8988T (cell line): ENCODE results near the gene HEPHL1.

ENCODE experiments used
- DNase-seq: peaks from one replicate; pipeline ENCODE4 v3.0.0; 2011

Gene HEPHL1

DNA sequence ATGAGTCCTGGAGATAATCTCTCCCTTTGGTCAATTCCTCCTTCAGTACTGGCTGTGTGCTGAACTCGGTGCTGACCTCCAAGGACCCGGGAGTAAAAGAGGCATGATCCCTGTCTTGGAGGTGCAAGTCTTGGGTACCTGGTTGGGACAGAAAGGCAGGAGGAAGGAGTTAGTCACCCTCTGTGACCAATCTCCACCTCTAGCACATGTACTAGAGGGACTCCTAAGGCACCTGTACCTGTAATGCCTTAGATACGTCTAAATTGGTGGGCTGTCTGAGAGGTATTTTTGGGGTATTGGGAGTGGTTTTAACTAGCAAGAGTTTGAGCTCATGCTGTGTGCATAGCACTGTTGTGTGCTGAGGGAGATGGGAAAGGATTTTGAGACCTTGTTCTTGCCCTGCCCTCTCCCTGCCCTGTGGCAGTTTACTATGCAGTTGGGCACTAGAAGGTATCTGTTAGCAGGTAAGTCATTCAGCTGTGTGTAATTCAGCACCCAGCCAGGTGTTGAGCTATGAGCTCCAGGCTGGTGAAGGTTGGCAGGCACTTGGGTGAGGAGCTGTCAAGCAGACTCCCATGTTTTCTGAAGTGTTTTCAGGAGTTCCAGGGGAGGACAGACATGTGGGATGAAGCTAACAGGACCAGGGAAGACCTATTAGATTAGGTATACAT, 110.0 kb downstream of the HEPHL1 start:
- no peak for DNase-seq

DNA sequence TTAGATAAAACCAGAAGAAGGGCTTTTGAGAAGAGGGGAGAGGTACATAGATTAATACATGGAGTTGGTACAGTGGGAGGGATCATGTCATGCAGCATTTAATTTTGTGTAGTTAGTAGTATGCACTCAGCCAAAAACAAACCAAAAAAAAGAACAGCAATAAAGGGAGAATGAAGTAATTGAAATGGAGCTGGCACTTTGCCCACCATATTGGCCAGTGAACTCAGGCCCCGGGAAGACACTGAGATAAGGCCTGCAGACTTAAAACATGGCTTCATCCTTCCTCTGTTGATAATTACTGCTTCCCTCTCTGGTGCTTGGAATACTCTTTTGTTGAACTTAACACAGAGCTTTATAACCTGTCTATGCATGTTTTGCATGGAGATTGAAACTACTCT, 110.6 kb downstream of the HEPHL1 start:
- DNase-seq = no peak

DNA sequence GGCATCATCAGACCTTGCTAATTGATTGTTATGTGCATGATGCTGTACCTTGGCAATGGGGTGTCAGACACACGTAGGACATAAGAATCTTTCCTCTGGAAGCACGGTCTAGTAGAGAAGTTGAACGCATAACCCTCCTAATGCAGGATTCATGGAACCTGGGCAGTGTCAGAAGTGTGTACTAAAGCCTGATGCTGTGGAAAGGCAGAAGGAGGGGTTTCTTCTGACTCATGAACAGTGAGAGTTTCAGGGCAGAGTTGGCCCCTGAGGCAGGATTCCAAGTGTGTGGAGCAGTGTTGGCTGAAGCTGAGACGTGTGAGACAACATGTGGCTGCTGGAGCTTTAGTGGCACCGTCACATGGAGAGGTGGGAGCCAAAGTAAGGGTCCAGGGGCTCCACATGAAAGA, 111.0 kb downstream of the HEPHL1 start:
- no peak for DNase-seq

DNA sequence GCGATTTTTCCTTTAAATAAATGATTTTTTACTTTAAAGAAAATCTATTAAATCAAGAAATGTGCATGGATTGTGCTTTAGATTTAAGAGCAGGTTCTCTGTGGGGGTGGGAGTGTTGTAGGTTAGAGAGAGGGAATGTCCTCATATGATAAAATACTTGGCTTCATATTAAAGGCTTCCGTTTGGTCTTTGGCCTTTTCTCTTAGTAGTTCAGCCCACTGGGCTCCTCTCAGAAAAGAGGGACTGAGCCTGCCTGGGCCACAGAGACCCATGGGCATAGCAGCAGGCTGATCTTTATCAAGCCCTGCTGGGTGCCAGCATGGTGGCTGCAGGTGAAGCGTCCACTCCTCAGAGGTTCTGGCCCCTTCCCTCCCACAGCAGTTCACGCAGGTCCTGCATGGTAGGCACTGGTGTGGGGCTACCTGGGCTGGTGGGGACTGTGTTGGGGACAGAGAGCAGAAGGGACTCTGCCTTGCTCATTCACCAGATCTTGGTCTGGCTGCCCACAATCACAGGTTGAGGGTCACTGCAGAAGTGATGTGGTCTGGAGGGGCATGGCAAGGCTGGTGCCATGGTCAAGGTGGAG, 111.8 kb downstream of the HEPHL1 start:
- no peak for DNase-seq

DNA sequence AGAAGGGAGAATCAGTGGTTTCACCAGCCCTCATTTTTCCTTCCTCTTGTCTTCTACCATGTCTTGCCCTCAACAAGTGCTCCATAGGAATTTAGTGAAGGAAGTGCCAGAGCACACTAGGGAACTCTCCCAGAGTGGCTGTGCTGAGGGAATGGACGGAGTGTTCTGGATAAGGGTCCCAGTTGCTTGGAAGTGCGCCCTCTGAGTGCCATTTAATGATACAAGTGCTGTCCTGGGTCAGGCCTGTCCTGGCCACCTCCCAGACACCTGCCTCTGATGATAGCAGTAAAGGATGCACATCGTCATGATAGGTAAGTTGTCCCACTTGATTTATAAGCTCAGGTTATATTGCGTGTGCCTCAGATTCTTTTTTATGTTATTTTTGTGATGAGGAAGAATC, 112.6 kb downstream of the HEPHL1 start:
- DNase-seq = no peak

DNA sequence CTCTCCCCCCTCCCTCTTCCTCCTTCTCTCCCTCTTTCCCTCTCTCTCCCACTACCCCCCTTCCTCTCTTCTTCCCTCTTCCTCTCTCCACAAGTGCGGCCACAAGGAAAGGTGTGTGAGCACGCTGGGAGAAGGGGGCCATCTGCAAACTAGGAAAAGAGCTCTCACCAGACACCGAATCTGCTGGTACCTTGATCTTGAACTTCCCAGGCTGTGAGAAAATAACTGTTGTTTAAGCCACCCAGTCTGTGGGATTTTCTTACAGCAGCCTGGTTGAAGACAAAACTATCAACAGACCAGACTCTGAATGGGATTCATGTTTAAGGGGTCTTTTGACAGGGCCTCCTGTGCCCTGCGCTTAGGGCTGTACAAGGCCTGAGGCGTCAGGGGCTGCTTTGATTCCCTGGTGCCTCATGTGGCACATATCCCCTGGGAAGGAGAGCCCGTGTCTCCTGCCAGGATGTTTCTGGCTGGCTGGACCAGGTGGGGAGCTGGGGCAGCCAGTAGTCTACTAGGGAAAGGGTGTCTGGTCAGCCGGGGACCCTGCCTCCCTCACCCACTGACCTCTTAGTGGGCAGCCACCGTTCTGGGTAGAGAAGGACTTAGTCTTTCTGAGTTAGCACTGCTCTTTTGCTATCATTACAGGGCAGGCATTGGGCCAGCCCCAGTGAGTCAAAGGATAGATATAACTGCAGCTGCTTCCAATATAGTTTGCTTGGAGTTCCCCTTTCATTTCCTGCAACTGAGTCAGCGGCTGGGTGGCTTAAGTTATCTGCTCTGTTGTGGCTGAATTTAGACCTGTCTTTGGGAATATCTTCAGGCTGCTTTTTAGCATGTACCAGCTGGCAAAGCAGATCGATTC, 113.7 kb downstream of the HEPHL1 start:
- DNase-seq = no peak

DNA sequence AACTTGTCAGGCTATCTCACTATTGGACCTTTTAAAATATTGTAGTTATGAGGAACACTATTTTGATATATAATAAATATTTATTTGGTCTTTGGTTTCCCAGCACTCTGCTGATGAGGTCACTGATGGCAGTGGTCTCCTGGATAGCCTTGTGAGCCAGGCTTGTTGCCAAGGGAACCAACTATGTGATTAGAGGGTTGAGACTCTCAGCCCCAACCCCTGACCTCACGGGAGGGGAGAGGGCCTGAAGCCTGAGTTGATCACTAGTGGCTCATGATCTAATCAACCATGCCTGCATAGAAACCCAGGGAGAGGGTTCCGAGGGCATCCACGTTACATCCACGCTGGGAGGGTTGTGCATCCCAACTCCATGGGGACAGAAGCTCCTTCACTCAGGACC, 118.3 kb downstream of the HEPHL1 start:
- DNase-seq = no peak

DNA sequence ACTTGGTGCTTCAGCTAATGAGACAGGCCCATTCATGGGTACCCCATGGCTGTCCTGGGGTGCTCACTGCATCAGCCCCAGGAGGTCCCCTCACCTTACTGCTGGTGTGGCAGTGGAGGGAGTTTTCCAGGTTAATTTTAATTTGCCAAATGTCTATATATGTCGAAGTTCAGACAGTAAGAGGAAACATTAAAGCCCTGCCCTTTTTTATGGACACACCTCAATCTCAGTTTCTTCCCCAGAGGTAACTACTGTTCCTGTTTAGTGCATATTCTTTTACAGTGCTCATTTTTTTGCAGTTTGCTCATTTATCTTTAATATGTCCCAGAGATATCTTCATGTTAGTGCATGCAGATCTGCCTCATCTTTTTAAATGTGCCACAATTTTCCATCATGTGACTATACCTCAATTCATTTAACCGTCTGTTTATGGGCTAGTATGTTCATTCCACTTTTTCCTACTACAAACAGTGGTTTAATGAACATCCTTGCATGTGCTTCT, 119.1 kb downstream of the HEPHL1 start:
- DNase-seq = no peak

DNA sequence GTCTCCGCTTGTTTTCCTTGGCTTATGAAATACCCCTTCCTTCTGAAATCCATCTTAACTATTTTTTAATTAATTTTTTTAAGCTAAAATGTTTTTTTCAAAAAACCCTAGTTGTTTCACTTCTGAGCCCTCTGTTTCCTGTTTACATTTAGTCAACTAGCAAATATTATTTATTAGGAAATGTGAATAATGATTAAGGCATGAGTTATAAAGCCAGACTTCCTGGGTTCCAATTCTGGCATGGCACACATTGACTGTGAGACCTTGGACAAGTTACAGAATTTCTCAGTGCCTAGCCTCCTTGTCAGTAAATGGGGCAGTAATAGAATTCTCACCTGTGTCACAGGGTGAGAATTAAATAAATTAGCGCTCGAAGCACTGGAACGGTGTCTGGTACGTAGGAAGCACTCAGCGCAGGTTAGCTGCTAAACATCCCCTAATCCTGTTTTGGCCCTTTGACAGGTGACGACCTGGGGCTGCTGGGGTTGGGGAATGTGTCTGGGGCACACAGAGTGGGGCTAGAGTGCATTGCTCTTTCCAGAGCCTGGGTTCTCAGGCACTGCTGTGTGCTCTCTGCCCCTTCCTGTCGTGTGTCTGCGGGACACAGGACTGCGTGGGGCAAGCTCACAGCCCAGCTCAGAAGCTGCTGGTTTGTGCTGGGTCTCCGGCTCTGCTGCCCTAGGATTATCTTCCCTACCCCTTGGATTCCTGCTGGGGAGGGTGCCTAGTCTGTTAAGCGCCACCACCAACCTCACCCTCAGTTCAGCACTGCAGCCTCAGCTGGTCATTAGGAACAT, 120.6 kb downstream of the HEPHL1 start:
- DNase-seq = no peak

DNA sequence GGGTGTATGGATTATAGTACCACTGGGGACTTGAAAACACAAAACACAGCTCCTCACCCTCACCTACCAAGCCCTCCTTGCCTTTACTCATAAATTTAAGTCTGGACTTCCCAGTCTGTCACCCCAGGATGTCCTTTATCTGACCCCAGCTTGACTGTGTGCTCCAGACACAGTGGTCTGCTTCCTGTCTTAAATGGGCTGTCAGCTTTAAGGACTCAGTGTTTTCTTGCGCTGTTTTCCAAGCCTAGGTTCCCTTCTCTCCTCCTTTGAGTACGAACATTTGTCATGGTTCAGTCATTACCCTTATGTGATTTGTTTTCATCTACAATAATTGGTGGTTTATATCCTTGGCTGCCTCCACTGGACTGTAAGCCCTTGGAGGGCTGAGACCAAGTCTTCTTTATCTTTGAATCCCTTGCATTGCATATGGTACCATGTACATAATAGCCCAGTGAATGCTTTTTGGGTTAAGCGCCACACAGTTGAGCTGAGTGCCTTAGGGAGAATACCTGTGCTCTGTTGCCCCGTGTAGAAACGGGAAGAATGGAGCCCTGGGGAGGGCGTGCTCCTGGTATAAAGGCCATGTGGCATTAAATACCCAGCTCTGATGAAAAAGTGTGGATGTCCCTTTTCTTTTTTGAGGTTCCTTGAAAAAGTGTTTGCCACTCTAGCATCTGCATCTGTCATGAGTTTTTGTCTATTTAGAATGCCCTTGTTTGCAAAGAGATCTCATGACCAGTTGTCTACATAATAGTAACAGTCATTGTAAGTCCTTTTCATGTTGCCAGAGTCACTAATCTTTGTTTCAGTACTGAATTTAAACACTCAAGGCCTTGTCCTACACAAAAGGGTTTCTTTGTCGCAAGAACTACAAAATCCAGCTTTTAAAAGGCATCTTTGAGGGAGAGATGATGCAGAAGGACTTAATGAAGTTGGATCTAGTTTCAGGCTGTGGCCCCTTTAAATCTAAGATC, 121.4 kb downstream of the HEPHL1 start:
- DNase-seq = no peak

DNA sequence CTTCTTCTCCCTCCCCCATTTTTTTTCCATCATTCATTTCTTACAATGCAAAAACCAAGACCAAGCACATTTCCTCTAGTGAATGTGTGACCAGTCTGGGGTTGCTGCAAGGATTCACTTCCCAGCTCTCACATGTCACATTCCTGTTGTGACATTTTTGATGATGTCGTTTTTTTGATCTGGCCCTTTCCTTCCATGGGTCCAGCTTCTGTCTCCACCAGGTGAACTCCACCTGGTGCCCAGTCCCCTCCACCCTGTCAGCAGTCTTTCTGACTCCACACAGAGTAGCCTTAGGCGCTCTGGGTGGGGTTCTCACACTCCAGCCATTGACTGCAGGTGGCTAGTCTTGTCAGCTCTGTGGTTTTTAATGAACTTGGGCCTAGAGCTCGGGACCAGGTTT, 123.1 kb downstream of the HEPHL1 start:
- DNase-seq = no peak

DNA sequence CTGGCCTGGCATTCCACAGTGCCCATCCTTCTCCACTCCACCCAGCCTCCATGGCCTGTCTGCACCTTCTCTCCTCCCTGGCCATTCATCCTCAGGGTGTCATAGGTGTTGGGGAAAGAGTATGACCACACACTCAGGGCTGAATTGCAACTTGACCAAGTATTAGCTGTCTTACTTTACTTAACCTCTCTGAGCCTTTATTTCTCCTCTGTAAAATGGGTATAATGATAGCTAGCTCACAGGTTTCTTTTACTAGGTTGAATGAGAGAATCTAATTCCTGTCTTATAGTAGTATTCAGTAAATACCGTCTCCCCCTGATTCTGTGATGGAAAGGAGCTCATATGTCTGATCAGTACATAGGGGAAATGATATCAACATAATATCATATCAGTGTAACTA, 123.5 kb downstream of the HEPHL1 start:
- no peak for DNase-seq

DNA sequence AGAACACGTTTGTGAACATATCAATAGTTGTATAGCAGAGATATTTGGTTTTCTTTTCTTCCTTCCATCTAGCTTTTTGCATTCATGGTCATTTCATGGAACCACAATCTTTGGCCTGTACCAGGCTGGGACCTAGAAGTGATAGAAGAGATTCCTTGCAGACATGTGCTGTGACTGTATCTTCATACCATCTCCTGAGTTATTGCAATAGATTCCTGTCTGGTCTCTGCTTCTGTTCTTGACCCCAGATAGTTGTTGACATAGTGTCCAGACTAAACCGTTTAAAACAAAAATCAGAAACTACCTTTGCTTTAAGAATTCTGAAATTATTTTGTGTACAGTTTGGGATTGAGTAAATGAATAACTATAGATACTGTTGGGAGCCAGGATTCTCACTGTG, 124.3 kb downstream of the HEPHL1 start:
- no peak for DNase-seq

DNA sequence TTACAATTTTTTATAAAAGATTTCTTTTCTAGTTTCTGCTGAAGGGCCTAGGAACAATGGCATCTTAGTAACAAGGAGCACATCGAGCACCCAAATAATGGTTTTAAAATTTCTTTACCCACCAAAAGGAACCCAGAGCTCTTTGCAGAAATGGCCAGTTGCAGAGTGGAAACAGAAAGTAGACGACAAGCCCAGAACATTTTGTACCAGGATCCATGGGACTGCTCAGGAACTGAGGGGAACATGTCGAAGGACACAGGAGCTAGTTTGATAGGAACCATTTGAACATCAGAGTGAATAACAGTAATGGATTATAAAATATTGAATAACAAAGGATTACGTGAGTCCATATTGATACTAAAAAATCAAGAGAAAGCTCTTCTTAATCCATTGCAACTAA, 124.8 kb downstream of the HEPHL1 start:
- no peak for DNase-seq

DNA sequence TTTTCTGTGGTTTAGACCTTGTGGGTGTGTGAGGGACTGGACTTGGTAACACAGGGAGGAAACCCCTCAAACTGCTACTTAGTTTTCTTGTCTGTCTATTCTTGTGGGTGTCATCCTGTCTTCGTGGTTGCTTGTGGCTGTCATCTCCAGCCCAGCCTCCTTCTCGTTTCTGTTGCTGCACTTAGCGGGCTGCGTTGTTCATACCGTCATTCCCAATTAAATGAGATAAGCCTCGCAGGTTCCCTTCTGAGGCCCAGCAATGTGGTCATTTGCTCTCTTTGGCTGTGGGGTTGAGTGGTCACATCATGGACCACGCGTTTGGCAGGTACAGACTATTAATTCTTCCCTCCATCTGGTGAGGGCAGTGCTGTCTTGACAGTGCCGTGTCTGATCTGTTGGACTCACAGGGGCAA, 126.3 kb downstream of the HEPHL1 start:
- DNase-seq = no peak

DNA sequence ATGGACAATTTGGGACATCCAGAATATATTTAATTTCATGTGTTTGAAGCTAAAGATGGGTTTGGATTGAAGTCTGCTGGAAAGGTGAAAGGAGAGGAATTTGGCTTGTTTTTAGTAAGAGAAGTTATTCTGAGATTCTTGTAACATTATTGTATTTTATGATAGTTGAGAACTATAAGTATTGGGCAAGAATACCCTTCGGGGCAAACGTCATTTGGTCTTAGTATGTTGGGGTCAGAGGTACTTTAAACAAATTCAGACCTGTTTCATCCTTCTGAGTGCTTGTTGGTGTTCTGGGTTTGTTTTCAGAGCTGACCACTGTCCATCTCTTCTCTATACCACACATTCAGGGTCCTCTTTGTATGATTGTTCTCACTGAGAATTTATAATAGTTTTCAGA, 127.0 kb downstream of the HEPHL1 start:
- DNase-seq = no peak

DNA sequence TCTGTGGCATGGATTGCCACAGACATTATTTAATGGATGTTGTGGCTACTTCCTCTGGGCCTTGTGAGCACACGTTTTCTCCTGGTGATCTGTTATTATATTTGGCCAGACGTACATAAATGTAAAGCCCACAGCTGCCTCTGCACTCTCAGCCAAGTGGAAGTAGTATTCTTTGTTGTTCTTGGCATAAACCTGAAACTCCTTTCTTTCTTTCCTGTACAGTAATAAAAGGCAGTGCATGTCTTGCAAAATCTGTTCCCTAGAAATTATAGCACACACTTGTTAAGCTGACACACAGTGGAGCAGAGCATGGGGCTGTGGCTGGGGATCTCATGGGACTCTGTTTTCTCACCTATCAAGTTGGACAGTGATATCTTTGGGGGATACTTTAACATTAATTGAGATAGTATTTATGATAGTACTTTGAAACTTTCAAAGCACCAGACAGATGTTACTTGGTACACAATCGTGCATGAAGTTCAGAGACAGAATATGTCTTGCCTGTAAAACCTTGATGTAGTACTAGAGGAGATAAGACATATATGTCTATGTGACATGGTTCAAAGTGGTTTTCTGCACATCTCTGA, 128.4 kb downstream of the HEPHL1 start:
- DNase-seq = no peak

DNA sequence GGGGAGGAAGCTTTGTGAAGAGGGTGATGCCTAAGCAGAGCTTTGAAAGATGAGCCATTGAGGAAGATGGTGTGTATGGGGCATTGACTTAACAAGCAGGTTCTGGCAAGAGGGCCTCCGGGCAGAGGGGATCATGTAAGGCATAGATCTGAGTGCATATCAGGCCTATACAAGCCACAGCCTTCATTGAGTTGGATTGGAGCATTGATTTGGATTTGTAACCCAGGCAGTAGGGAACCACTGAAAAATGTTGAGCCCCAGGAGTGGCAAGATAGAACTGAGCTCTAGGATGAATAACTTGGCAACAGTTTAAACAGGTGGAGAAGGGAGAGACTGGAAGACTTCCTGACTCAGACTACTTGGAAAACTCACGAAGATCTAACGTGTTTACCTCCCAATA, 128.9 kb downstream of the HEPHL1 start:
- no peak for DNase-seq

DNA sequence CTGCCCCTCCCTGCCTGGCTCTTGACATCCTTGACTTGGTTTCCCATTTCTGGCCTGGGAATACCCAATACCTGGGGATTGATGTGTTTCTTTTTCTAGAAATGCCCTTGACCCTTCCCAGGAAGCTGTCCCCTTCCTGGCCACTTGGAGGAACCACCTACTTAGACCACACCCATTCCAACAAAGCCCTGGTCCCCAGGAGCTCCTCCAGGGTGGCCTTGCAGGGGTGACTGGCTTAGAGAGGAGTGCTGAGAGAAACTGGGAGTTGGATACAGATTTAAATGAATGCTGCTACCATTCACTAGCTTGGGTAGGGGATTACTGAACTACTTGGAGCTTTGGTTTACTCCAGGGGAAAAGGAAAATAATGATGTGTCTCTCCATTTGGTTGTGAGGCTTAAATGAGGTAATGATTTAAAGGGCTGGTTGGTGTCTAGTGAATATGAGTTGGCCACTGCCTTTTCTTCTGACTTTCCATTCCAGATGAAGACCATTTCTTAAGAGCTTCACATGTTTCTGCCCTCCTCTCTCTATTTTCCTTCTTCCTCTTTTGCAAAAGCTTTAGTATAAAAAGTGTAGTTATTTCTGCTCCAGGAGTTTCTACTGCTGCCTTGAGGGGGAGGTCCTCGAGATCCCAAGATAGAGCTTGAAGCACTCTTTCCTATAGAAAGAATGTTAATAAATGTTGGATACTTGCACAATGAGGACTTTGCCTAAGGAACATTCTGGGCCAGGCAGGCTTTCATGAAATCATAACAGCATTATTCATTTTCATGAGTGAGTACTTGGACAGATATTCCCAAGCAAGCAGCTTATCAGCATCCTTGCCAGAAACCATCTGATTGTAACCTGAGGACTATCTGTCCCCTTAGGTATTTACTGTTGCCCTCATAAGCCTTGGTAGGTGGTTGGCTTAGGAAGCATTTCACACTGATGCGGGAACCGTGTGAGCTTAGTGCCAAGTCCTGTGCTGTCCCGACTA, 129.8 kb downstream of the HEPHL1 start:
- DNase-seq = no peak
